HEK293T (cell line): Measurements from ENCODE around the gene SOX18.

ENCODE experiments used
- ARNT ChIP-seq: fragments of 450-650 bp; IDR thresholded peaks from 2 replicates; pipeline ENCODE4 v1.6.1; 2017; ENCODE audit warnings: mild to moderate bottlenecking
- BHLHE40 ChIP-seq: fragments of 450-650 bp; IDR thresholded peaks from 2 replicates; pipeline ENCODE4 v1.6.1; 2016; ENCODE audit warnings: mild to moderate bottlenecking, moderate library complexity, borderline replicate concordance
- CTBP1 ChIP-seq: fragments of 450-650 bp; IDR thresholded peaks from 2 replicates; pipeline ENCODE4 v1.6.1; 2016; ENCODE audit warnings: borderline replicate concordance
- FOXA1 ChIP-seq: fragments of 450-650 bp; IDR thresholded peaks from 2 replicates; pipeline ENCODE4 v1.6.1; 2016; ENCODE audit warnings: mild to moderate bottlenecking
- FOXM1 ChIP-seq: fragments of 450-650 bp; IDR thresholded peaks from 2 replicates; pipeline ENCODE4 v1.6.1; 2017; ENCODE audit warnings: mild to moderate bottlenecking, borderline replicate concordance
- HDGF ChIP-seq: fragments of 450-650 bp; IDR thresholded peaks from 2 replicates; pipeline ENCODE4 v1.6.1; 2017; ENCODE audit warnings: antibody characterized with exemption, borderline replicate concordance
- PKNOX1 ChIP-seq: fragments of 450-650 bp; IDR thresholded peaks from 2 replicates; pipeline ENCODE4 v1.6.1; 2016
- SP1 ChIP-seq: fragments of 450-650 bp; IDR thresholded peaks from 2 replicates; pipeline ENCODE4 v1.6.1; 2017
- TARDBP ChIP-seq: fragments of 450-650 bp; IDR thresholded peaks from 2 replicates; pipeline ENCODE4 v1.6.1; 2016

- TF ChIP-seq SP1 (no peak), TARDBP (no peak), BHLHE40 (no peak), PKNOX1 (no peak), FOXA1 (no peak), HDGF (no peak), FOXM1 (no peak), ARNT (no peak), CTBP1 (no peak)
These were observed 8.4 kb upstream of the SOX18 start for GRCh38 chr20:64057628-64058498.
